Mononuclear cell (primary cell): ENCODE data around the gene LY86. TPM values are rescaled to one million over a fixed set of nuclear protein-coding genes. Genes with fewer than 3 reads are reported as not detected.

ENCODE experiments used
- H3K27me3 ChIP-seq: 2 replicates; pipeline ENCODE4 v1.6.0; 2011; ENCODE audit warnings: low read length, control low read depth; ENCODE audit not compliant: insufficient read depth
- H3K4me1 ChIP-seq: 2 replicates; pipeline ENCODE4 v1.5.1; 2011; ENCODE audit warnings: mild to moderate bottlenecking, low read length, control low read depth; ENCODE audit not compliant: insufficient read depth
- H3K4me3 ChIP-seq: 2 replicates; pipeline ENCODE4 v1.5.1; 2011; ENCODE audit warnings: mild to moderate bottlenecking, low read length, moderate library complexity
- H3K9me3 ChIP-seq: 2 replicates; pipeline ENCODE4 v1.5.1; 2011; ENCODE audit warnings: low read depth, mild to moderate bottlenecking, control low read depth, low read length
- total RNA-seq: library from RNA; depleted of rRNA; stranded (reverse); fragments of >200 nt; gene quantifications from one replicate; pipeline ENCODE4 v1.2.3, GENCODE V29; 2012

LY86 gene
- total RNA-seq, 1 donor: 64.5 TPM

- Histone ChIP-seq H3K4me1 (peaks cover 79% of the 10 kb centered on the region), H3K4me3 (no peak overlapping the region), H3K27me3 (no peaks in the 10 kb centered on the region), H3K9me3 (no peaks in the 10 kb centered on the region)
These were observed 108.5 kb downstream of the LY86 start for GRCh38 chr6:6696867-6697531.

- H3K4me3 ChIP-seq: no peak overlapping the region
- H3K27me3 ChIP-seq: no peaks in the 10 kb centered on the region
- H3K4me1 ChIP-seq: peaks cover 82% of the 10 kb centered on the region
- no peaks in the 10 kb centered on the region for H3K9me3 ChIP-seq
These were observed 109.1 kb downstream of the LY86 start for GRCh38 chr6:6697620-6698019.

GRCh38 chr6:6699741-6700367 is 111.3 kb downstream of the LY86 start:
- H3K9me3 ChIP-seq: no peaks in the 10 kb centered on the region
- H3K4me1 ChIP-seq: peaks cover 78% of the 10 kb centered on the region
- H3K27me3 ChIP-seq: no peaks in the 10 kb centered on the region
- no peak overlapping the region for H3K4me3 ChIP-seq

GRCh38 chr6:6700407-6701270 is 112.1 kb downstream of the LY86 start:
- Histone ChIP-seq H3K4me3 (no peak overlapping the region), H3K9me3 (no peaks in the 10 kb centered on the region), H3K27me3 (no peaks in the 10 kb centered on the region), H3K4me1 (peaks cover 70% of the 10 kb centered on the region)

- no peaks in the 10 kb centered on the region for H3K27me3 ChIP-seq
- H3K4me1 ChIP-seq: peaks cover 69% of the 10 kb centered on the region
- no peak overlapping the region for H3K4me3 ChIP-seq
- no peaks in the 10 kb centered on the region for H3K9me3 ChIP-seq
These were observed 113.3 kb downstream of the LY86 start for GRCh38 chr6:6701864-6702263.

- peaks cover 73% of the 10 kb centered on the region for H3K4me1 ChIP-seq
- H3K4me3 ChIP-seq: no peak overlapping the region
- no peaks in the 10 kb centered on the region for H3K27me3 ChIP-seq
These were observed 115.2 kb downstream of the LY86 start for GRCh38 chr6:6703699-6704098.

More at GRCh38 chr6:6703699-6704098, 115.2 kb downstream of the LY86 start:
- no peaks in the 10 kb centered on the region for H3K9me3 ChIP-seq
